Suprapubic skin (tissue), 4 donors: Measurements from ENCODE around the gene TRAF3.

Experiments used
- CTCF ChIP-seq, 2 donors: fragments of 200-600 bp in 1 of 2; fragments of 450-650 bp in 1 of 2; sonication (generic) in 1 of 2; IDR thresholded peaks; one replicate each; pipeline ENCODE4 v1.5.1; 2016 to 2019; ENCODE audit warnings: antibody characterized with exemption in 2 of 2, mild to moderate bottlenecking in 1 of 2, moderate library complexity in 1 of 2
- EP300 ChIP-seq: sonication (generic); formaldehyde crosslinking; IDR thresholded peaks from one replicate; pipeline ENCODE4 v1.6.1; 2017; ENCODE audit warnings: antibody characterized with exemption
- POLR2A ChIP-seq, 2 donors: fragments of 450-650 bp; IDR thresholded peaks; one replicate each; pipeline ENCODE4 v1.6.1; 2017; ENCODE audit warnings: antibody characterized with exemption in 2 of 2, mild to moderate bottlenecking in 2 of 2, moderate library complexity in 2 of 2
- POLR2AphosphoS5 ChIP-seq, 3 donors: sonication (generic); formaldehyde crosslinking; IDR thresholded peaks; one replicate each; pipeline ENCODE4 v1.6.1; 2017; ENCODE audit warnings: antibody characterized with exemption in 3 of 3

- TF ChIP-seq CTCF (IDR thresholded peaks at IDR 0.05) (no peak), POLR2A (IDR thresholded peaks at IDR 0.05) (no peak), EP300 (no peak), POLR2AphosphoS5 (IDR thresholded peaks at IDR 0.05) (no peak)
Observed at GRCh38 chr14:102907303-102907844, 130.1 kb downstream of the TRAF3 start.
